HepG2 (cell line): Measurements from ENCODE around the gene GLYATL3. TPM values are rescaled to one million over a fixed set of nuclear protein-coding genes. Genes with fewer than 3 reads are reported as not detected.

Source experiments
- CTCF ChIP-seq: sonication (generic); formaldehyde crosslinking; IDR thresholded peaks from 2 replicates; pipeline ENCODE4 v1.5.0; 2020; ENCODE audit warnings: mild to moderate bottlenecking, missing genetic modification reagents, moderate library complexity
- MXI1 ChIP-seq: IDR thresholded peaks from 3 replicates; pipeline ENCODE4 v1.6.1; 2012; ENCODE audit warnings: low read depth, low read length, inconsistent platforms, borderline replicate concordance
- STAG1 ChIP-seq: sonication (generic); formaldehyde crosslinking; IDR thresholded peaks from 2 replicates; pipeline ENCODE4 v1.4.0; 2020; ENCODE audit warnings: missing genetic modification reagents
- YEATS2 ChIP-seq: sonication (generic); formaldehyde crosslinking; IDR thresholded peaks from 2 replicates; pipeline ENCODE4 v1.4.0; 2020; ENCODE audit warnings: missing genetic modification reagents, borderline replicate concordance
- ZNF142 ChIP-seq: sonication (generic); formaldehyde crosslinking; IDR thresholded peaks from 2 replicates; pipeline ENCODE4 v1.4.0; 2020; ENCODE audit warnings: missing genetic modification reagents
- ZNF703 ChIP-seq: sonication (generic); formaldehyde crosslinking; IDR thresholded peaks from 2 replicates; pipeline ENCODE4 v1.5.1; 2020; ENCODE audit warnings: missing genetic modification reagents, mild to moderate bottlenecking, moderate library complexity, borderline replicate concordance
- ZNF768 ChIP-seq: sonication (generic); formaldehyde crosslinking; IDR thresholded peaks from 2 replicates; pipeline ENCODE4 v1.4.0; 2020; ENCODE audit warnings: missing genetic modification reagents
- polyA plus RNA-seq, 8 experiments: library from polyadenylated mRNA; depleted of rRNA in 3 of 8; stranded (reverse) in 7 of 8; unstranded in 1 of 8; fragments of >200 nt; fragmentation: Illumina TruSeq in 4 of 8; extraction: Trizol in 4 of 8; gene quantifications; 2 replicates each; pipeline versions ENCODE4 v1.2.1 to v1.2.3, GENCODE V29; 2011 to 2016; ENCODE audit warnings: low read depth in 4 of 8, missing spikeins in 1 of 8, mixed read lengths in 1 of 8; ENCODE audit not compliant: insufficient read depth in 1 of 8
- total RNA-seq, 5 experiments: library from RNA; depleted of rRNA; stranded (reverse); fragments of >200 nt; fragmentation: Illumina TruSeq; extraction: Trizol; gene quantifications; 2 replicates each; pipeline ENCODE4 v1.2.3, GENCODE V29; 2016; ENCODE audit warnings: low read depth in 1 of 5
- TF ChIP-seq, protein P1 (sequence below): sonication (generic); formaldehyde crosslinking; conservative IDR thresholded peaks from 2 replicates; pipeline ENCODE4 v1.4.0; 2020; ENCODE audit warnings: missing genetic modification reagents

Gene GLYATL3
- total and polyA plus RNA-seq, 2 of the 13 experiments (the other 11 are each of a cell fraction or from before 2014, with no cell fraction given), result 0.05 TPM; not detected in 1

DNA sequence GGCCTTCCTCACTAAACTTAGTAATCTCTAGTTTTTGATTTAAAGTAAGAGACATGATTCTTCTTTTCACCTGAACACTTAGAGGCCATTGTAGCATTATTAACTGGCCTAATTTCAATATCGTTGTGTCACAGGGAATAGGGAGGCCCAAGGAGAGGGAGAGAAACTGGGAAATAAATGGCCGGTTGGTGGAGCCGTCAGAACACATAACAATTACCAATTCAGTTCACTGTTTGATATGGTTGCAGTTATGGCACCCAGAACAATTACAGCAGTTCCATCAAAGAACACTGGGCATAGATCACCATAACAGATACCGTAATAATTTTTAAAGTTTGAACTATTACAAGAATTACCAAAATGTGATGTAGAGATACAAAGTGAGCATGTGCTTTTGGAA, 9.1 kb upstream of the GLYATL3 start (continued):
- TF ChIP-seq ZNF142 (no peak), ZNF703 (CRISPR knock-in tag) (no peak), MXI1 (no peak), CTCF (CRISPR knock-in tag) (peak; percentile 12; the same call in 1 of the 2 replicates), YEATS2 (CRISPR knock-in tag) (no peak), ZNF768 (no peak), STAG1 (CRISPR knock-in tag) (peak; percentile 43)
- TF ChIP-seq, protein P1, sequence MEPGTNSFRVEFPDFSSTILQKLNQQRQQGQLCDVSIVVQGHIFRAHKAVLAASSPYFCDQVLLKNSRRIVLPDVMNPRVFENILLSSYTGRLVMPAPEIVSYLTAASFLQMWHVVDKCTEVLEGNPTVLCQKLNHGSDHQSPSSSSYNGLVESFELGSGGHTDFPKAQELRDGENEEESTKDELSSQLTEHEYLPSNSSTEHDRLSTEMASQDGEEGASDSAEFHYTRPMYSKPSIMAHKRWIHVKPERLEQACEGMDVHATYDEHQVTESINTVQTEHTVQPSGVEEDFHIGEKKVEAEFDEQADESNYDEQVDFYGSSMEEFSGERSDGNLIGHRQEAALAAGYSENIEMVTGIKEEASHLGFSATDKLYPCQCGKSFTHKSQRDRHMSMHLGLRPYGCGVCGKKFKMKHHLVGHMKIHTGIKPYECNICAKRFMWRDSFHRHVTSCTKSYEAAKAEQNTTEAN (CRISPR knock-in tag), result no peak
- TF ChIP-seq, all 625 proteins: peak for 2
